Measurements from ENCODE around the gene SUSD1.
A peak's percentile ranks its signal among the peaks of the same experiment; 100 is the strongest.

Gene SUSD1

DNA sequence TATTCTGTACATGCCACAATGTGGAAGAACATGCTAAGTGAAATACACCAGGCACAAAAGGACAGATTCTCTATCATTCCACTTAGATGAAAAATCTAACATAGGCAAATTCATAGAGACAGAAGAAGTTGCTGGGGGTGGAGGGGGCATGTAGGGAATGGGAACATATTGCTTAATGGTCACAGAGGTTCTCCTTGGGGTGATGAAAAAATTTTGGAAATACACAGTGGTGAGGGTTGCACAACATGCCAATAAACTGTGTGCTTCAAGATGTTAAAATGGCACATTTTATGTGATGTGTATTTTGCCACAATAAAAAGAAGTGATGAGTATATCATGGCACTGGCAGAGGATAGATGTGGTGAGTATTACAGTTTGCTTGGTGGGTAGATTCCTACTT is 111.9 kb downstream of the SUSD1 start:
- DNase-seq: no peak

DNA sequence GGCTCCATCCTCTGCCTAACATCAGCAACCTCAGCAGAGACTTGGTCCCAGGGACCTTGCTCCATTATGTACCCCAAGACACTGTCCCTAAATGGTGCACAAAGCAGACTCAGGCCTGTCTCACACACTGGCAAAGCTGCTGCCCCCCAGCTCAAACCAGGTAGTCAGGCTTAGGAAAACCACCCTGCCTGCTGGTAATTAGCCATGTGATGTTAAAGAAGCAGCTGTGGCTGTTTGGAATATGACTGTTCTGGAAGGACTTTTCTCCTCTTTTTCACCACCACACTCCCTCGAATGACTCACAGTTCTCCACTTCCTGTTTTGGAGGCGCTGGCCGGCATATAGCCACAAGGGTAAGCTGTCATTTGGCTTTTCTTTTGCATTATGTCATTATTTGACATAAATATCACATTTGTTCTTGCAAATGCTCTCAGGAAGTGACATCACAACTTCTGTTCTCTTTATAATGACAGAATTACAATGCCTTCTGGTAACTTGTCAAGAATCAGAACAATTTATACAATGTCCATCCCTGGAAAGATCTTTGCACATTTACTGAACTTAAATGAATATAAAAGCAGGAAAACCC is 113.9 kb downstream of the SUSD1 start:
- DNase-seq: peak; percentile 98

DNA sequence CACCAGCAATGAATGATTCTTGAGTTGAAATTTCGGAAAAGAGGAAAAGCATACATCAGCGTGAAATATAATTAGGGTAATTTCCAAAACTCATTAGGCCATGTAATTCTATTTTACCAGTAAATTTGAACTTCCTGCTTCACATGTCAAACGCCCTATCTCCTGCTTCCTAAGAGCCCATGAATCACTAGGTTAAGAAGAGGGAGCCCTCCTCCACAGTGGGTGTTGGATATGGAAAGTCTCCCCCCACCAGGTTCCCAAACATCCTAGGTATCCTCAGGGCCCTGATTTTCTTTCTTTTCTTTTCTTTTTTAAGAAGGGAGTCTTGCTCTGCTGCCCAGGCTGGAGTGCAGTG is 115.2 kb downstream of the SUSD1 start:
- no peak for DNase-seq

DNA sequence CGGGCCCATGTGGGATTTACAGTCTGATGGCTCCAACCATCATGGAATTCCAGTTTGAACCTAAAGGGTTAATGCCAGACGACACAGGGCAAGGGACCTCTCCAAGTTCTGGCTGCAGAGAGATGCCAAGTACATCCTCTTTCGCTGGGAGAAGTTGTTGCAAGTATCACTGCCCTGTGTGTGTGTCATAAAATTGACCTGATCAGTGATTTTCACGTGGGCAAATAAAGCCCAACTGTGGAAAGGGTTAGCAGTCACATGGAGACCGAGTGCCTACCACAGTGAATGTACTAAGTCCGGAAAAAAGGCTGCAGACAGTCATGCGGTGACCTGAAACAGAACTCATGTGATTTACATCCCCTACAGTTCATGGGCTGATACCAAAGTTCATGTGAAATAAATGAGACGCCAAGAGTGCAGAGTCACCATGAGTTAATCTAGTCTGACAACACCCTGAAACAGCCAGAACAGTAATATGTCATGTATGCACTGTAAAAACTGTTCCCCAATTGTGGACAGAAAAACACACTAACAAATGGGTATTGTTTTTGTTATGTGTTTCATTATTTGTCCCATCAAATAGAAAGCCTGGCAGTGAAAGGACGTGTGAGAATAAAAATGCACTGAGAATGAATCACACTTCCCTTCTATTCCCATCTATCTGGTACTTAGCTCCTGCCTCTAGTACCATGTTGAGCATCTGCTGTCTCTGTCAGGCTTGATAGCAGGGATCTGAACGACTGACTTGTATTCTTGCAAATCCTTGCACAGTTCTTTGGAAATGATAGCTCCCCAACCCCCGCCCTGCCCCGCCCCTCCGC is 115.7 kb downstream of the SUSD1 start:
- peak; percentile 80 for DNase-seq

DNA sequence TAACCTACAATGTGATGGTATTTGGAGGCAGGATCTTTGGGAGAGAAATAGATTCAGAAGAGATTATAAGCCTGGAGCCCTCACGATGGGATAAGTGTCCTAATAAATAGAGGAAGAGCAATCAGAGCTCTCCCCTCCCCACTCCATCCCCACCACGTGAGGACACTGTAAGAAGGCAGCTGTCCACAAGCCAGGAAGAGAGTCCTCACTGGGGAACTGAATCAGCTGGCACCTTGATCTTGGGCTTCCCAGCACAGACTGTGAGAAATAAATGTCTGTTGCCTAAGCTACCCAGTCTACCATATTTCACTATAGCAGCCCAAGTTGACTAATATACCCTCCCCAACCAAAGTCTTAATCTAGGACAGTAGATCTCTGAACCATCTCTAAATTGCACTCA is 118.1 kb downstream of the SUSD1 start:
- no peak for DNase-seq

DNA sequence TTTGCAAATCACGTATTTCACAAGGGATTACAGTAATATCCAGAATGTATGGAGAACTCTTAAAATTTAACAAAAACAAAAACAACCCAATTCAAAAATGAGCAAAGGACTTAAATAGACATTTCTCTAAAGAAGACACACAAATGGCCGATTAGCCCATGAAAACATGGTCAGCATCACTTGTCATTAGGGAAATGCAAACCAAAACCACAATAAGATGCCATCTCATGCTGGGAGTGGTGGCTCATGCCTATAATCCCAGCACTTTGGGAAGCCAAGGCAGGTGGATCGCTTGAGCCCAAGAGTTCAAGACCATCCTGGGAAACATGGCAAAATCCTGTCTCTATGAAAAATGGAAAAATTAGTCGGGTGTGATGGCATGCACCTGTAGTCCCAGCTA is 120.2 kb downstream of the SUSD1 start:
- DNase-seq: no peak

DNA sequence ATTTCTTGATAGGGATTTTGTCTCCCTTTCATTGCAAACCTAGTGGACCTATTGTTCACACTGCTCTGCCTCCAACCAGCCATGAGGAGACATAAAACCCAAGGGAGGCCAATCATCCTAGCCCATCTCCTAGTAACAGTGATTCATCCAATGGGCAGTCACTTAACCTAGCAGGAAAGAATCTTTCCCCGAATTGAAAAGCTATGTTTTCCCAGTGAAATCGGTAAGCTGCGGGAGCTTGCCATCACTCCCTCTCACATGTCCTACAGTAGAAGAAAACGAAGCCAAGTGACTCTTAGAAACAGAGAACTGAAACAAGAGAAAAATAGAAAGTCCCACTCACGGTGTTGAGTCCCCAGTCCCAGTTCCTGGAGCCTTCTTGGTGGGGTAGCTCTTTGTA is 123.3 kb downstream of the SUSD1 start:
- no peak for DNase-seq

DNA sequence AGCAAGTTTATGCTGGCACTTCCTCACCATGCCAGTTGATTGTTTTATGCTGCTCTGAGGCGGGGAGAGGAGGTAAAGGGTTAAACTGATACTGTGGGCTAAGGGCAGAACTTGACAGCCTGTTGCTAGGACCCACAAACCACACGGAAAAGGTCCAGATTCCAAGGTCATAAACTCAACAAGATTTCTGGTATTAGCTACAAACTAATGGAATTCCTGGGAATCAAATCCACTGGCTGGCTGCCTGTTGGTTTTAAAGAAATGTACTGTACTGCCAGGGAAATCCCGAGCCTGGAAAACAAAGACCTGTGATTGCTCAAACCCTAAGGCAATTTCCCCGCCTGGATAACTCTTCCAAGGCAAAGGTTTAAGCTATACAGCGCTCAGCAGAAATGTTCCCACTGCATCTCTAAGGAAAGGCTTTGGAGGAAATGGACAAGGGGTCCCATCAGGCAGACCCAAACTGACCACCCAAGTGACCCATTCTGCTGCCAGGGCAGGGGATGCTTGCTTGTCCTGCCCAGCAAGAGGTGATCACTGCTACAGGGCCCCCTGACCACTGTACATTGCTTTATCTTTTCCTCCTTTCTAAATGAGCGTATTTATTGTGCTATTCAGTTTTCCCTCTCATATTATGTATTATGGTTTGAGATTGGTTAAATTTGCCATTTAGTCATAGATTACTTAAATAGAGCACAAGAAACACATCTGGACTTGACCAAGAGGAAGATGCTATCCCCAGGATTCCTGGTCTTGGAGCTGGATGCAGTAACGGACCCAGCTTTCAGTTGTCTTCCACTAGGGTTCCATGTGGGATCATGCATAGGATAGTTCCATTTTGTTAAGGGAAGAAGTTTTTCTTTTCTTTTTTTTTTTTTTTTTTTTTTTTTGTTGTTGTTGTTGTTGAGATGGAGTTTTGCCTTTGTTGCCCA is 124.3 kb downstream of the SUSD1 start:
- peak; percentile 98 for DNase-seq

DNA sequence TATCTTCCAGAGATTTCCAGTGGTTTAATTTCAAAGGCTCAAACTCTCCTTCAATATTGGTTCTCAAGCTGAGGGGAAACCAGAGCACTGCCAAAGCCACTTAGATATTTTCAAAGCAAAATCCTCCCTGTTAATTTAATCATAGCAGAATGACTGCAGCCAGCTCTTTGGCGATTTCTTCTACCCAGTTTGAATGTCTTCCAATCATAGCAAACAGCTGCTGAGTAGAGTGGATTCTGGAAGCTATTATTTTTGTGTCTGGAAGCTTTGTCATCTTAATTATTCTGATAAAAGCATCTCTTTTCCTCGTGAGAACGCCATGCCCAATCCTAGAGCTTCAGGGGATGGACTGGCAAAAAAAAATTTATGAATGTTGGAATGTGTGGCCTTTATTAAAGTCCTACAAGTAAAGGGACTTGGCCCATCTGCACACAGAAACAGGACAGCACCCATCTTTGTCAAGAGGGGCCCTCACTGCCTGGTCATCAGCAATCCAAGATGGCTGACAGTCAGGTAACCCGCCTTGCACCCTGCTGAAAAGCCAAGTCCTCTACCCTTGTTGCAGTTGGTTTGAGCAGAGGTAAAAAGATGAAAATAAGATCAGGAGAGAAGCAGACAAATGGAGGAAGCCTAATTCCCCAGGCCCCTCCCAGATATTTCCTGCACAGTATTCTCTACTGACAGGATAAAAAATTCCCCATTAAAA is 125.1 kb downstream of the SUSD1 start:
- DNase-seq: no peak

DNA sequence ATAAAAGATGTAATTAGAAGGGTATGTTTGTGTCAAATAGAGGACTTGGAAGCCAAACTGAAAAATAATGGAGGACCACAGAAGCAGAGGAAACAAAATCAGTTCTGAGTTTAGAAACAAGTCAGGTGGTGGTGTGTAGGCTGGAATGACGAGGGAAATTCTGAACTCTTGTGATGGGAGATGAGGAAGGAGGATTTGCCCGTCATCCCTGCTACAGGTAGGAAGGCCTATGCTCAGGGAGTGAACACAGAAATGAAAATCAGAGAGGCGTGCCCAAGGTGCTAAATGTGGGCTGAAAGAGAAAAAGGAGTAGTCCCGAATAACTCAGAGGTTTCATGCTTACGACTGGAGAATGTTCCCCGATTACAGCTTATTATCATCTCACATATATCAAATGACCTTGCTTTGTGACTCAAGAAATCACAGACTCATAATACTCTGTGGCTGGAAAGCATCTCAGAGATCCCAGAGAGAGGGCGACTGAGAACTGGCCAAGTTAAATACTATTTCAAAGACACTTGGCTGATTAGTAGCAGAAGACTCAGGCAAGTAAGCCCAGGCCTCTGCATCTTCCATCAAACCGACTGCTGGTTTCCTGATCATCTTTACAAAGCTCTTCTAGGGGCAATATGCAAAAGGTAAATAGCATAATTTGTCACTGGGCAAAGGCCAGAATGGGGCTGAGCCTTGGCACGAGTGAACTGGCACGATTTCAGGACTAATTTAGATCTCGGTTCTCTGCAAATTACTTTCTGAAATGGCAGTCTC is 126.0 kb downstream of the SUSD1 start:
- DNase-seq: no peak

DNA sequence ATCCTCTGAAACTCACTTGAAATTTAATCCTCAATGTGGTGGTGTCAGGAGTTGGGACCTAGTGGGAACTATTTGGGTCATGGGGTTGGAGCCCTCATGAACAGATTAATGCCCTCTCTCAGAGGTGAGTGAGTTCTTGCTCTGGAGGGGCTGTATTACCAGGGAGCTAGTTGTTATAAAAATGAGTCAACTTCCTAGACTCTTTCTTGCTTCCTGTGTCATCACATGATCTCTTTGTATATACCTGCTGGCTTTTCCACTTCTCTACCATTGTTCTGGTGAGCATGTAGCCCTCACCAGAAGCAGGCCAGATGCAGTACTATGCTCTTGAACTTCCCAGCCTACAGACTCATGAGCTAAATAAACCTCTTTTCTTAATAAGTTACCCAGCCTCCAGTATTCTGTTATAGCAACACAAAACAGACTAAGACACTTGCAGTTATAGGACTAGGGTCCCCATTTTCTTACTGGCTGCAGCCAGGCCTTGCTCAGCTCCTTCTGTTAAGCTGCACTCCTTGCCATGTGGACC is 127.5 kb downstream of the SUSD1 start:
- no peak for DNase-seq

DNA sequence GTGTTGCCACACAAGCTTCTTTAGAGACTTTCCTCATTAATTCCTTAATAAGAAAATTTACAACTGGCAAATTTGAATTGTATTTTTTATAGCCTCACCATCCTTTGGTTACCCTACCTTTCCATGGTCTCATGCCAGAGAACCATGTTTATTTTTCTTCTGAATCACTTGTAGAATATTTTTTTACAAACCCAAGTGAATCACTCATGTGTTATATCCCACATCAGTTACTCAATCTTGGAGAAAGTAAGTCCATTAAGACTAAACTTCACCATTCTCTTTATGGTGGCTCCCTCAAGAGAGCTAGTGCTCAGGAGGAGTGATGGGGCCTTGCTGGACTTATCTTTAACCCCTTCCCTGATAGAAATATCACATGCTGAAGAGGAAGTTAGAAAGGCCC is 128.9 kb downstream of the SUSD1 start:
- DNase-seq: peak; percentile 94

DNA sequence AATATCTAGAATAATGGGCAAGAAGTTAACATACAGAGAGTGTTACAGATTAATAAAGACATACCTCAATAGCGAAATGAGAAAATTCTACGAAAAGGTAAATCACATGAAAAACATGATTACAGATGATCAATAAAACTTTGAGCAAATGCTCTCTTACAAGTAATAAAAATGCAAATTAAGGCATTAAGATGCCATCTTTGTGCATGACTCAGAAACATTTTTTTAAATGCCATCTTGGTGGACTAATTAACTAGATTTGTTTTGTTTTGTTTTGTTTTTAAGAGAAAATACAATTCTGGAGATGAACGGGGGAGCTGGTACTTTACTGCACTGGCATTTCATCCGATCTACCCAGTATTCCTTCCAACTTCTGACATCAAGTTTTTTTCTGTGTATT is 130.2 kb downstream of the SUSD1 start:
- no peak for DNase-seq

DNA sequence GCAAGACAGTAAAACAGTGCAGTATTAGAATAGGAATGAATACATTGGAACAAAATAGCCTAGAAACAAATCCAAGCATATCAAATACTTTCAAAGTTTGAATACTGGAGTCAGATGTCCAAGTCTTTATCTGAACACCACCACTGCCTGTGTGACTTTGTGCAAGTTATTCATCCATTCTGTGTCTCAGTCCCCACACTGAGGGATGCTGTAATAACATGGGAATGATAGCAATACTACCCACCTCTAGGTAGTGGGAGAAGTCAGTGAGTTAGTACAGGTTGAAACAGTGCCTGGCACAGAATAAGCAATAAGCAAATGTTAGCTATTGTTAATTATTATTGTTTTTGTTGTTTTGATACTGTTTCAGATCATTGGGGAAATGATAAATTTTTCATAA is 130.9 kb downstream of the SUSD1 start:
- DNase-seq: peak; percentile 67

DNA sequence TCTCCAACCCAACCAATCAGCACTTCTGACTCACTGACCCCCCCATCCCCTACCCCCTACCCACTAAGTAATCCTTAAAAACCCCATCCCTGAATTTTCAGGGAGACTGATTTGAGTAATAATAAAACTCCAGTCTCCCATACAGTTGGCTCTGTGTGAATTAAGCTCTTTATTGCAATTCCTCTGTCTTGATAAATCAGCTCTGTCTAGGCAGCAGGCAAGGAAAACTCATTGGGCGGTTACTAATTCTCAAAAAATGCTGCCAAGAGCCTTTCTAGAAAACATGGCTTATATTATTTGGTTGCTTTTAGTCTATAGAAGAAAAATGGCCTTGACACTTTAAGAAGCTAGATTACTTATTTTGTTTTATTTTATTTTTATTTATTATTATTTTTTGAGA is 131.7 kb downstream of the SUSD1 start:
- no peak for DNase-seq

DNA sequence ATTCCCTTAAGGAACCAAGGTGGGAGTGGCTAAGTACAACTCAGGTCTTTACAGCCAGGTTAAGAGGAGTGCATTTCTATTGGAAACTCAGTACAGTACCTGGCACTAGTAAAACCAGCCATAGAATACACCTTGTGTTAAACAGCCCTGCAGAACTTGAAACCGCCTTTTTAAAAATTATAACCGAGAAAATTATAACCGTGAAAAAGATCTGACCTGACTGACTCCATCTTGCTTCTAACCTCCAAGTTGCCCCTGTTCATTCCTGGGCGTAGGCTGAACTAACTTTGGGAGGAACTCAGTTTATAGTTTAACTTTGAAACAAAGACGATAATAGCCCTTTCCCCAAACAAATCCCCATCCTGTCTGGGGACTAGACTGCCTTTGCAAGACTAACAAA is 132.3 kb downstream of the SUSD1 start:
- DNase-seq: no peak

DNA sequence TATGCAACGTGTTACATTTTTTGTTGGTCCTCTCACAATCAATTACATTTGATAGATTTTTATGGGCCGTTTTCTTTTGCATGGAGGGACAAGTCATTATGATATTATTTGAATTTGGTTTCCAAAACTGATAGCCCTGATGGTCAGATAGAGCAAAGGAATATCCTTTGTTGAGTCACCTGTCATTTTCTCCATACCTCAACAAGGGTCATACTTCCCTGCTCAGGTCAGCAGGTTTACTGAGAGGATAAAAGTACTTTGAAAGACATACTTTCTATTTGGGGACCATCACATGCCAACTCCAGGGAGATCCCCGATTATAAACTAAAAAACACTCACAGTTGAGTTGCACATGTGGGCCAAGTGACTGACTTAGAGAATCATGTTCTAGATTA is 132.9 kb downstream of the SUSD1 start:
- DNase-seq: no peak

DNA sequence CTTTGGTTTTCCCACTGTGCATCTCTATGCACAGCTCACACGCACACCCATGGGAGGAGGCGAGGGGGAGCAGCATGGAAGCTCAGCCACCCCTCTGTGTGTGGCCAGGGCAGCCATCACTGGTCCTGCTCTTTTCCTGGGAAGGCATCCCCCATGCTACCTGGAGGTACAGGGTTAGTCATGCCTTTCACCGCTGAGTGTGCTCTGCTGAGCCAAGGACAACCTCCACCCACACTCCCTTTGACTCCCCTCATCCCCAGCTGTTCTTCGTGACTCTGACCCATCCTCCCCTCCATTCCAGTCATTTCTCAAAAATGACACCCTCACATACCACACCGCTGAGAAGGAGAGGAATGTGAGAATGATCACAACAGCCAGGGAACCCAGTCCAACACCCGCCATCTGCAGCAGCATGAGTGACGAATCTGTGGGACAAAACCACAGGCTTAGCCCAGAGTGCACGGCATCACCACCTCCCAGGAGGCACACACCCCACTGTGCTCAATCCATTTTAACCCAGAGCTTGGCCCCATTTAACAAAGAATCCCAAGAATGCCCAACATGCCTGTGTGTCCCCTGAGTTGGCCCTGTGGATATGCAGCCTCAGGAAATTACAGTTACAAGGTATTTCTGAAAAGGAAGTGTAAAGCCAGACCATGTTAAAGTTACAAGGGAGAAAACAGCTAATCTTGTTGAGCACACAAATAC is 133.4 kb downstream of the SUSD1 start:
- peak; percentile 99 for DNase-seq

DNA sequence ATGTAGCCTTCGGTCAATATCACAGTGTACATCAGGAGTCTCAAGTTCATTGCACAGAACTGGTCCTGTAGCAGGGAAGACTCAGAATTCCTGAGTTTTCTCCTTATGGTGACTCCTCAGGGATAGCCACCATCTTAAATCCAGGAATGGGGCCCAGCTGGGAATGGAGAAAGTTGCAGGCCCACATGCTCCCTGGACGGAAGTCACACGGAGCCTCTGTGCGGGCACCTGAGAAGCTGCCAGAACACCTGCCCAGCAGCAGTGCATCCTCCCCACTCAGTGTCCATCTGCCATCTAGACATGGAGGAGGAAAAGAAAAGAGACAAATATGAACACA is 133.9 kb downstream of the SUSD1 start:
- DNase-seq: no peak

DNA sequence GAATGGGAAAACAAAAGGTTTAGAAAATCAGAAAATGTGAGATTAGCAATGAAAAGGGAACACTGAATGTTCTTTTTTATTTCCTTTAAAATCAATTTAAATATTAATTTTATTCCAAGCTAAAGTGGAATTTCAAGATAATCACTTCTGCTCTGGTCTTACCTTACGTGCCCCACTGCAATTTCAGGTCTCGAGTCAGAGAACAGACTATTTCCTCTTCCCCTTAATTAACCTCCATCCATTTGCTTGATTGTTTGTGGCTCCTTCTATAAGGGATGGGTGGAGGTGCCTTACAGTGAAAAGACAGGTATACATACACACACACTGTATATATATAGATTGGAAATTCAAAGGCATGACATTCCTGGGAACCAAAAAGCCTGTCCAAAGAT is 137.1 kb downstream of the SUSD1 start:
- no peak for DNase-seq

DNA sequence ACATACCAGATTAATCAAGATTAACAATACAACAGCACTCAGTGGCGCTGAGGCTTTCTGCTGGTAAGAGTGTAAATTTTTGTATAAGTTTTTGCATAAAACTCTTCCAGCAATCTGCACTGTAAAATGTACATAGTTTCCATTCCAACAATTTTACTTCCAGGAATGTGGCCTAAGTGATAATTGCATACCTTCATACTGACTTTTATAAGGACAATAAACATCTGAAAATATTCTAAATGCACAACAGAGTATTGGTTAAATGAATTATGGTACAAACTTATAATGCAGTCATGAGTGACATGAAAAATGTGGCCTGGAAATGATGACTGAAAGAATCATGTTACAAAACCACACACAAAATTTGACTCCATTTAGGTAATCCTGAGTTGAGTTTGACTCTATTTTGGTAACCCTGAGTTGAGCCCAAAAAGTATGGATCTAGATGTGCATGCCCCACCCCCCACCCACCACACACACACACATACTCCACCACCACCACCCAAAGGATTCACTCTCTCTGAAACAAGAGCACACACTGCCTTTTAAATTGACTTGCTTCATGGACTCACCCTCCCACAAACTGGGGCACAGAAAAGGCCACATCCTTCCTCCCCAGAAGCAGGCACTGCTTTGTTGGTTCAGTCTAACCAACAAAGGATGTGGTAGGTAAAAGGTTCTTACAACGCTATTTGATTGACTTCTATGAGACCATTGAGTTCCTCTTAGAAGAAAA is 137.6 kb downstream of the SUSD1 start:
- no peak for DNase-seq

All from kidney glomerular epithelial cell (primary cell).